ENCODE measurements around the gene DPEP2. TPM values are rescaled to one million over a fixed set of nuclear protein-coding genes. Genes with fewer than 3 reads are reported as not detected.

The DPEP2 gene
- total and polyA plus RNA-seq, 2 of the 13 experiments (the other 11 are each of a cell fraction or from before 2014, with no cell fraction given) = 0.18 TPM; not detected in 1

GRCh38 chr16:67943619-67944504, 55.4 kb downstream of the DPEP2 start, which contains the start of gene LCAT (continued):
- TF ChIP-seq ZNF407 (CRISPR knock-in tag; IDR thresholded peaks at IDR 0.05; ENCODE audit: not compliant biosample characterization) (peak; percentile 56), PHF8 (CRISPR knock-in tag; IDR thresholded peaks at IDR 0.05) (peak; percentile 45), NFYB (CRISPR knock-in tag; IDR thresholded peaks at IDR 0.05) (no peak; the same call in none of the 2 replicates), ZNF543 (CRISPR knock-in tag; IDR thresholded peaks at IDR 0.05) (no peak), ASH2L (IDR thresholded peaks at IDR 0.05; ENCODE audit: insufficient read length, low read depth, low read length) (peak; percentile 72), NFE2 (CRISPR knock-in tag; IDR thresholded peaks at IDR 0.05) (no peak), ATM (IDR thresholded peaks at IDR 0.05; ENCODE audit: borderline replicate concordance) (no peak), MLXIP (CRISPR knock-in tag; IDR thresholded peaks at IDR 0.05; ENCODE audit: borderline replicate concordance) (no peak), MNT (IDR thresholded peaks at IDR 0.05) (no peak), ZNF234 (CRISPR knock-in tag; conservative IDR thresholded peaks at IDR 0.05) (peak; percentile 85; the same call in 1 of the 2 replicates), ZGPAT (CRISPR knock-in tag; IDR thresholded peaks at IDR 0.05) (no peak; the same call in none of the 2 replicates), U2AF1 (optimal IDR thresholded peaks at IDR 0.05; ENCODE audit: low read depth, low read length) (peak; percentile 49), NONO (IDR thresholded peaks at IDR 0.05) (no peak), NONO (CRISPR knock-in tag; conservative IDR thresholded peaks at IDR 0.05) (0 out of 2 replicates have a peak, but pooled peaks have one; percentile 15)

All from HepG2 (cell line).